HEK293 (cell line): ENCODE results near the gene SPRR4.

Source experiments
- CTCF ChIA-PET: fragments of 350-600 bp; formaldehyde crosslinking; extraction: SDS; loops from one replicate; lab custom pipeline; 2021; ENCODE audit warnings: antibody characterized with exemption; lab: Yijun Ruan, JAX
- POLR2A ChIA-PET: fragments of 300-600 bp; formaldehyde crosslinking; extraction: SDS; loops from one replicate; lab custom pipeline; 2020; ENCODE audit warnings: antibody characterized with exemption, inconsistent platforms; lab: Yijun Ruan, JAX
- H3K27ac ChIP-seq: fragments of 200-500 bp; sonication (Bioruptor generic); 2 replicates; pipeline ENCODE4 v1.5.1; 2014; ENCODE audit warnings: low read depth, low read length, control low read depth, inconsistent platforms; ENCODE audit errors: extremely low read depth
- H3K36me3 ChIP-seq, 2 experiments: fragments of 200-500 bp in 1 of 2; sonication (Bioruptor generic) in 1 of 2; 1 replicate in 1 of 2; 2 replicates in 1 of 2; pipeline ENCODE4 v1.5.1; 2014 to 2017; ENCODE audit warnings: inconsistent platforms in 2 of 2, low read length in 2 of 2; ENCODE audit not compliant: control insufficient read depth in 2 of 2, insufficient read depth in 1 of 2
- H3K4me1 ChIP-seq: fragments of 200-500 bp; sonication (Bioruptor generic); 2 replicates; pipeline ENCODE4 v1.5.1; 2014; ENCODE audit warnings: mild to moderate bottlenecking, low read length, inconsistent platforms; ENCODE audit not compliant: control insufficient read depth, insufficient read depth
- H3K4me3 ChIP-seq: 2 replicates; pipeline ENCODE4 v1.5.1; 2011; ENCODE audit warnings: low read depth, mild to moderate bottlenecking, control low read depth, low read length, moderate library complexity
- H3K9me3 ChIP-seq: fragments of 200-500 bp; sonication (Bioruptor generic); 2 replicates; pipeline ENCODE4 v1.5.1; 2014; ENCODE audit warnings: low read depth, low read length, inconsistent platforms; ENCODE audit not compliant: control insufficient read depth, insufficient read depth
- HOXC10 ChIP-seq: sonication (generic); formaldehyde crosslinking; IDR thresholded peaks from 2 replicates; pipeline ENCODE4 v1.8.1; 2023; ENCODE audit warnings: mild to moderate bottlenecking, missing genetic modification reagents
- KLF16 ChIP-seq: fragments of 450-650 bp; formaldehyde crosslinking; IDR thresholded peaks from 2 replicates; pipeline ENCODE4 v1.5.1; 2017; ENCODE audit warnings: missing biosample characterization, missing genetic modification characterization
- KLF8 ChIP-seq: fragments of 450-650 bp; formaldehyde crosslinking; IDR thresholded peaks from 2 replicates; pipeline ENCODE4 v1.5.1; 2016; ENCODE audit warnings: missing biosample characterization, missing genetic modification characterization
- SETDB1 ChIP-seq: IDR thresholded peaks from one replicate; pipeline ENCODE4 v1.6.1; 2017; ENCODE audit warnings: mild to moderate bottlenecking, low read length, moderate library complexity, mixed read lengths; ENCODE audit not compliant: insufficient read length
- ZEB2 ChIP-seq: fragments of 450-650 bp; formaldehyde crosslinking; IDR thresholded peaks from 2 replicates; pipeline ENCODE4 v1.5.1; 2016; ENCODE audit warnings: missing biosample characterization, missing genetic modification characterization
- ZNF16 ChIP-seq: fragments of 450-650 bp; formaldehyde crosslinking; IDR thresholded peaks from 2 replicates; pipeline ENCODE4 v1.5.1; 2016; ENCODE audit warnings: low read depth, missing biosample characterization, missing genetic modification characterization
- ZNF2 ChIP-seq: fragments of 450-650 bp; formaldehyde crosslinking; IDR thresholded peaks from 2 replicates; pipeline ENCODE4 v1.5.1; 2016; ENCODE audit warnings: missing biosample characterization, missing genetic modification characterization
- ZNF239 ChIP-seq: fragments of 450-650 bp; formaldehyde crosslinking; IDR thresholded peaks from 2 replicates; pipeline ENCODE4 v1.5.1; 2016; ENCODE audit warnings: missing biosample characterization, missing genetic modification characterization
- ZNF37A ChIP-seq: fragments of 450-650 bp; IDR thresholded peaks from 2 replicates; pipeline ENCODE4 v1.5.1; 2018; ENCODE audit warnings: missing biosample characterization, missing genetic modification characterization
- ZNF423 ChIP-seq: fragments of 450-650 bp; formaldehyde crosslinking; IDR thresholded peaks from 2 replicates; pipeline ENCODE4 v1.5.1; 2016; ENCODE audit warnings: missing biosample characterization, missing genetic modification characterization
- ZNF529 ChIP-seq: fragments of 450-650 bp; formaldehyde crosslinking; IDR thresholded peaks from 2 replicates; pipeline ENCODE4 v1.5.1; 2017; ENCODE audit warnings: missing genetic modification characterization, missing biosample characterization; ENCODE audit not compliant: insufficient replicate concordance
- ZNF530 ChIP-seq: fragments of 450-650 bp; formaldehyde crosslinking; IDR thresholded peaks from 2 replicates; pipeline ENCODE4 v1.5.1; 2016; ENCODE audit warnings: low read depth, missing biosample characterization, missing genetic modification characterization
- ZNF544 ChIP-seq: fragments of 450-650 bp; formaldehyde crosslinking; IDR thresholded peaks from 2 replicates; pipeline ENCODE4 v1.5.0; 2017; ENCODE audit warnings: missing biosample characterization, missing genetic modification characterization
- ZNF596 ChIP-seq: fragments of 450-650 bp; IDR thresholded peaks from 2 replicates; pipeline ENCODE4 v1.5.0; 2018; ENCODE audit warnings: missing biosample characterization, mild to moderate bottlenecking, missing genetic modification characterization, moderate library complexity
- ZNF600 ChIP-seq: fragments of 450-650 bp; formaldehyde crosslinking; IDR thresholded peaks from 2 replicates; pipeline ENCODE4 v1.5.1; 2016; ENCODE audit warnings: missing biosample characterization, missing genetic modification characterization
- ZNF610 ChIP-seq: fragments of 450-650 bp; formaldehyde crosslinking; IDR thresholded peaks from 2 replicates; pipeline ENCODE4 v1.5.1; 2016; ENCODE audit warnings: missing biosample characterization, missing genetic modification characterization, borderline replicate concordance
- ZNF626 ChIP-seq: fragments of 450-650 bp; sonication (Bioruptor Pico); formaldehyde crosslinking; IDR thresholded peaks from 2 replicates; pipeline ENCODE4 v1.5.1; 2018; ENCODE audit warnings: missing biosample characterization, missing genetic modification characterization, inconsistent platforms
- ZNF629 ChIP-seq: fragments of 450-650 bp; formaldehyde crosslinking; IDR thresholded peaks from 2 replicates; pipeline ENCODE4 v1.5.1; 2017; ENCODE audit warnings: missing biosample characterization, missing genetic modification characterization
- ZNF658 ChIP-seq: fragments of 450-650 bp; formaldehyde crosslinking; IDR thresholded peaks from 2 replicates; pipeline ENCODE4; 2016; ENCODE audit warnings: missing biosample characterization, missing genetic modification characterization
- ZNF792 ChIP-seq: fragments of 450-650 bp; formaldehyde crosslinking; IDR thresholded peaks from 2 replicates; pipeline ENCODE4 v1.5.1; 2016; ENCODE audit warnings: missing biosample characterization, missing genetic modification characterization
- ZNF843 ChIP-seq: fragments of 450-650 bp; formaldehyde crosslinking; IDR thresholded peaks from 2 replicates; pipeline ENCODE4 v1.5.1; 2016; ENCODE audit warnings: missing biosample characterization, missing genetic modification characterization
- TF ChIP-seq, protein P1 (sequence below): fragments of 450-650 bp; formaldehyde crosslinking; conservative IDR thresholded peaks from 2 replicates; pipeline ENCODE4 v1.5.1; 2016; ENCODE audit warnings: low read depth, missing biosample characterization, missing genetic modification characterization
- TF ChIP-seq, protein P2 (sequence below): fragments of 450-650 bp; formaldehyde crosslinking; IDR thresholded peaks from 2 replicates; pipeline ENCODE4 v1.5.1; 2016; ENCODE audit warnings: missing biosample characterization, missing genetic modification characterization
- TF ChIP-seq, protein P3 (sequence below): fragments of 450-650 bp; formaldehyde crosslinking; IDR thresholded peaks from 2 replicates; pipeline ENCODE4 v1.5.1; 2016; ENCODE audit warnings: missing biosample characterization, missing genetic modification characterization
- TF ChIP-seq, protein P4 (sequence below): IDR thresholded peaks from 2 replicates; pipeline ENCODE4 v1.6.1; 2011; ENCODE audit warnings: mild to moderate bottlenecking, low read depth, low read length, borderline replicate concordance

Gene SPRR4

DNA sequence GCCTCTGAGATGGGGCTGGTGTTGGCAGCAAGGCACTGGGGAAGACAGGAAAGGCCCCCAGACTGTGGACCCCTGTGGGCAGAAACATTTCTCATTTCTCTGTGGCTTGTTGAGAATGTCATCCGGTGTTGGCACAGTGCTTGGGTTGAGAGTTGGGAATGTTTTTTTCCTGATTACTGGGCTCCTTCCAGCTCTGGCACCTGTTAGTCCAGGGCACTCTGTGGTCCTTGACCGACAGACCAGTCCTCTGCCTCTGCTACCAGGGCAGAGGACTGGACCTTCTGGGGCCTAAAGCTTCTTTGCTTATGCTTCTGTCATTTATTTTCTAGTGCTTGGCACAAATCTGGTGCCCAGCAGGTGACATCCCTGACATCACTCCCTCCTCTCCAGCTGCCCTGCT is 28.3 kb upstream of the SPRR4 start (continued):
- no peak for TF ChIP-seq ZNF239 (tag by site-specific recombination)
- no peak for TF ChIP-seq ZNF843 (tag by site-specific recombination)
- no peak for TF ChIP-seq ZEB2 (tag by site-specific recombination)
- no peak for TF ChIP-seq ZNF600 (tag by site-specific recombination)
- TF ChIP-seq ZNF544 (tag by site-specific recombination) = no peak
- no peak for TF ChIP-seq ZNF2

DNA sequence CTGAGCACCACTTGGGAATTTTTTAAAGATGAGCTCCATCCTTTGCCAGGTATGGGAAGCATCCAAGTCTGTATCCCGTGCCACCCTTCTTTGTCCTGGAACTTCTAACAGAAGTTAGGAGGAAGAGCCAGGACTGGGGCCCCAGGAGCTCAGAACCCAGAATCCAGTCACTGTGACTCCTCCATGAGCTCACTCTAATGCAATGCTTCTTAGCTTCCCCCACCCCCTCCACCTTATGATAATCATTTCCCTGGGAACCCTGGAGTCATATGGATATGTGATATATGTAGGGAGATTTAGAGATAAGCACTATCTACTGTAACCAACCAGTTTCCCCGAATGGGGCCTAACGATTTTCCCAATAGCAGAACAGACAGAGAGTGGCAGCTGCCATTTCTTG is 24.2 kb upstream of the SPRR4 start:
- no peaks in the 10 kb centered on the region for H3K9me3 ChIP-seq
- CTCF ChIA-PET = interaction anchor here (0.6 to 1.5 kb wide), 3 partner anchors 68 to 247 kb away, joined by 4 read pairs; partner anchors contain the start of gene SMCP
- POLR2A ChIA-PET = no interaction called here
- no peak overlapping the region for H3K4me3 ChIP-seq
- TF ChIP-seq ZNF37A (tag by site-specific recombination) = no peak
- no peak for TF ChIP-seq ZNF16 (tag by site-specific recombination)
- no peak for TF ChIP-seq ZNF792 (tag by site-specific recombination)
- TF ChIP-seq ZNF423 (tag by site-specific recombination) = no peak
- no peak for TF ChIP-seq ZNF843 (tag by site-specific recombination)
- TF ChIP-seq ZNF530 (tag by site-specific recombination) = no peak
- TF ChIP-seq ZNF529 = no peak
- TF ChIP-seq KLF8 (tag by site-specific recombination) = no peak
- no peak for TF ChIP-seq ZNF610
- TF ChIP-seq ZNF629 (tag by site-specific recombination) = no peak
- no peaks in the 10 kb centered on the region for H3K4me1 ChIP-seq
- H3K27ac ChIP-seq = no peak overlapping the region
- no peaks in the 10 kb centered on the region for H3K36me3 ChIP-seq

DNA sequence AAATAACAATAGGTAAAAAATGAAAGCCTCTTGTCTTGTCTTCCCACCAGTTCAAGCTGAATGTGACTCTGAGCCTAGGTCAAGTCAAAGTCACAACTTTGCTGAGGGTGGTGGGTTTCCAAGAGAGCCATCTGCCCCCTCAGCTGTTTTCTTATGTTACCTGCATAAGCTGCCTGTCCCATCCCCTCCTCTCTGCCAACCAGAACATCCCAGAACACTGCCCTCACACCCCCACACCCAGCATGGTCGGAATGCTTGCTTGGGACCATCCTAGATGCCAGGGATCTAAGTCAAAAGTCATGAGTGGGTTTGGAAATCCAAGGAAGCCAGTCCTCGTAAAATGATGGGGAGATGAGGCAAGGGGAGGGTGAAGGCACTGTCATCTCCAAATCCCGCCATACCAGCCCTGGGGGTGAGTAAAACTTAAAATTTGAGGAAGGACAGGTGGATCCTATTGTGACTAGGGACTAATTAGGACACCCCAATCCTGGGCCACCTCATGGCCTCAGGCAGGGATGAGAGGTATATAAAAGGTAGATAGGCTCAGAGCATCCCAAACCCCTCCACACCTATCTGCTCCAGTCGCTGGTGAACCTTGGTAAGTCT is 23.7 kb upstream of the SPRR4 start, which contains the start of gene SPRR5:
TSS of gene SPRR5 (plus strand) at position 556 of the 606 bp plus-strand sequence. CDS start 1,349 bp downstream, outside the sequence.
- Histone ChIP-seq H3K27ac (no peak within 1 kb of the TSS), H3K4me3 (no peak within 1 kb of the TSS), H3K9me3 (no peaks in the 10 kb centered on the region), H3K36me3 (no peaks in the 10 kb centered on the region), H3K4me1 (no peaks in the 10 kb centered on the region)
- ChIA-PET POLR2A (no interaction called here), CTCF (interaction anchor here (0.6 kb wide), 1 partner anchor 69 kb away, joined by 4 read pairs; the partner anchor contains the start of gene SMCP)
- no peak for TF ChIP-seq SETDB1
- TF ChIP-seq, protein P1, sequence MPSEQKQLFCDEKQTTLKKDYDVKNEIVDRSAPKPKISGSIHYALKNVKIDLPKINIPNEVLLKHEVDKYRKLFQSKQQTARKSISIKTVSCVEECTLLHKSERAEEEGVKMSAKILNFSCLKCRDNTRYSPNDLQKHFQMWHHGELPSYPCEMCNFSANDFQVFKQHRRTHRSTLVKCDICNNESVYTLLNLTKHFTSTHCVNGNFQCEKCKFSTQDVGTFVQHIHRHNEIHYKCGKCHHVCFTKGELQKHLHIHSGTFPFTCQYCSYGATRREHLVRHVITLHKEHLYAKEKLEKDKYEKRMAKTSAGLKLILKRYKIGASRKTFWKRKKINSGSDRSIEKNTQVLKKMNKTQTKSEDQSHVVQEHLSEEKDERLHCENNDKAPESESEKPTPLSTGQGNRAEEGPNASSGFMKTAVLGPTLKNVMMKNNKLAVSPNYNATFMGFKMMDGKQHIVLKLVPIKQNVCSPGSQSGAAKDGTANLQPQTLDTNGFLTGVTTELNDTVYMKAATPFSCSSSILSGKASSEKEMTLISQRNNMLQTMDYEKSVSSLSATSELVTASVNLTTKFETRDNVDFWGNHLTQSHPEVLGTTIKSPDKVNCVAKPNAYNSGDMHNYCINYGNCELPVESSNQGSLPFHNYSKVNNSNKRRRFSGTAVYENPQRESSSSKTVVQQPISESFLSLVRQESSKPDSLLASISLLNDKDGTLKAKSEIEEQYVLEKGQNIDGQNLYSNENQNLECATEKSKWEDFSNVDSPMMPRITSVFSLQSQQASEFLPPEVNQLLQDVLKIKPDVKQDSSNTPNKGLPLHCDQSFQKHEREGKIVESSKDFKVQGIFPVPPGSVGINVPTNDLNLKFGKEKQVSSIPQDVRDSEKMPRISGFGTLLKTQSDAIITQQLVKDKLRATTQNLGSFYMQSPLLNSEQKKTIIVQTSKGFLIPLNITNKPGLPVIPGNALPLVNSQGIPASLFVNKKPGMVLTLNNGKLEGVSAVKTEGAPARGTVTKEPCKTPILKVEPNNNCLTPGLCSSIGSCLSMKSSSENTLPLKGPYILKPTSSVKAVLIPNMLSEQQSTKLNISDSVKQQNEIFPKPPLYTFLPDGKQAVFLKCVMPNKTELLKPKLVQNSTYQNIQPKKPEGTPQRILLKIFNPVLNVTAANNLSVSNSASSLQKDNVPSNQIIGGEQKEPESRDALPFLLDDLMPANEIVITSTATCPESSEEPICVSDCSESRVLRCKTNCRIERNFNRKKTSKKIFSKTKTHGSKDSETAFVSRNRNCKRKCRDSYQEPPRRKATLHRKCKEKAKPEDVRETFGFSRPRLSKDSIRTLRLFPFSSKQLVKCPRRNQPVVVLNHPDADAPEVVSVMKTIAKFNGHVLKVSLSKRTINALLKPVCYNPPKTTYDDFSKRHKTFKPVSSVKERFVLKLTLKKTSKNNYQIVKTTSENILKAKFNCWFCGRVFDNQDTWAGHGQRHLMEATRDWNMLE (tag by site-specific recombination) = no peak
- TF ChIP-seq, protein P2, sequence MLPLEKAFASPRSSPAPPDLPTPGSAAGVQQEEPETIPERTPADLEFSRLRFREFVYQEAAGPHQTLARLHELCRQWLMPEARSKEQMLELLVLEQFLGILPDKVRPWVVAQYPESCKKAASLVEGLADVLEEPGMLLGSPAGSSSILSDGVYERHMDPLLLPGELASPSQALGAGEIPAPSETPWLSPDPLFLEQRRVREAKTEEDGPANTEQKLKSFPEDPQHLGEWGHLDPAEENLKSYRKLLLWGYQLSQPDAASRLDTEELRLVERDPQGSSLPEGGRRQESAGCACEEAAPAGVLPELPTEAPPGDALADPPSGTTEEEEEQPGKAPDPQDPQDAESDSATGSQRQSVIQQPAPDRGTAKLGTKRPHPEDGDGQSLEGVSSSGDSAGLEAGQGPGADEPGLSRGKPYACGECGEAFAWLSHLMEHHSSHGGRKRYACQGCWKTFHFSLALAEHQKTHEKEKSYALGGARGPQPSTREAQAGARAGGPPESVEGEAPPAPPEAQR (tag by site-specific recombination) = no peak
- no peak for TF ChIP-seq HOXC10 (CRISPR knock-in tag)
- TF ChIP-seq, protein P3, sequence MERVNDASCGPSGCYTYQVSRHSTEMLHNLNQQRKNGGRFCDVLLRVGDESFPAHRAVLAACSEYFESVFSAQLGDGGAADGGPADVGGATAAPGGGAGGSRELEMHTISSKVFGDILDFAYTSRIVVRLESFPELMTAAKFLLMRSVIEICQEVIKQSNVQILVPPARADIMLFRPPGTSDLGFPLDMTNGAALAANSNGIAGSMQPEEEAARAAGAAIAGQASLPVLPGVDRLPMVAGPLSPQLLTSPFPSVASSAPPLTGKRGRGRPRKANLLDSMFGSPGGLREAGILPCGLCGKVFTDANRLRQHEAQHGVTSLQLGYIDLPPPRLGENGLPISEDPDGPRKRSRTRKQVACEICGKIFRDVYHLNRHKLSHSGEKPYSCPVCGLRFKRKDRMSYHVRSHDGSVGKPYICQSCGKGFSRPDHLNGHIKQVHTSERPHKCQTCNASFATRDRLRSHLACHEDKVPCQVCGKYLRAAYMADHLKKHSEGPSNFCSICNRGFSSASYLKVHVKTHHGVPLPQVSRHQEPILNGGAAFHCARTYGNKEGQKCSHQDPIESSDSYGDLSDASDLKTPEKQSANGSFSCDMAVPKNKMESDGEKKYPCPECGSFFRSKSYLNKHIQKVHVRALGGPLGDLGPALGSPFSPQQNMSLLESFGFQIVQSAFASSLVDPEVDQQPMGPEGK = no peak
- TF ChIP-seq, protein P4, sequence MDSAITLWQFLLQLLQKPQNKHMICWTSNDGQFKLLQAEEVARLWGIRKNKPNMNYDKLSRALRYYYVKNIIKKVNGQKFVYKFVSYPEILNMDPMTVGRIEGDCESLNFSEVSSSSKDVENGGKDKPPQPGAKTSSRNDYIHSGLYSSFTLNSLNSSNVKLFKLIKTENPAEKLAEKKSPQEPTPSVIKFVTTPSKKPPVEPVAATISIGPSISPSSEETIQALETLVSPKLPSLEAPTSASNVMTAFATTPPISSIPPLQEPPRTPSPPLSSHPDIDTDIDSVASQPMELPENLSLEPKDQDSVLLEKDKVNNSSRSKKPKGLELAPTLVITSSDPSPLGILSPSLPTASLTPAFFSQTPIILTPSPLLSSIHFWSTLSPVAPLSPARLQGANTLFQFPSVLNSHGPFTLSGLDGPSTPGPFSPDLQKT = no peak
- no peak for TF ChIP-seq KLF16 (tag by site-specific recombination)
- no peak for TF ChIP-seq ZNF596 (tag by site-specific recombination)
- no peak for TF ChIP-seq ZNF626 (tag by site-specific recombination)
- TF ChIP-seq ZNF658 (tag by site-specific recombination) = no peak
